ENCODE measurements around the gene HLA-DPB1. TPM values are rescaled to one million over a fixed set of nuclear protein-coding genes. Genes with fewer than 3 reads are reported as not detected.

HLA-DPB1 gene
- total RNA-seq, 1 experiment from 2014 or later, result not detected

GRCh38 chr6:33030245-33030644, 45.5 kb upstream of the HLA-DPB1 start:
- intact Hi-C loops (cut with micrococcal nuclease; ENCODE audit: unreplicated experiment), result no loop called here

GRCh38 chr6:33034554-33034953, 41.2 kb upstream of the HLA-DPB1 start:
- TF ChIP-seq, protein P1, sequence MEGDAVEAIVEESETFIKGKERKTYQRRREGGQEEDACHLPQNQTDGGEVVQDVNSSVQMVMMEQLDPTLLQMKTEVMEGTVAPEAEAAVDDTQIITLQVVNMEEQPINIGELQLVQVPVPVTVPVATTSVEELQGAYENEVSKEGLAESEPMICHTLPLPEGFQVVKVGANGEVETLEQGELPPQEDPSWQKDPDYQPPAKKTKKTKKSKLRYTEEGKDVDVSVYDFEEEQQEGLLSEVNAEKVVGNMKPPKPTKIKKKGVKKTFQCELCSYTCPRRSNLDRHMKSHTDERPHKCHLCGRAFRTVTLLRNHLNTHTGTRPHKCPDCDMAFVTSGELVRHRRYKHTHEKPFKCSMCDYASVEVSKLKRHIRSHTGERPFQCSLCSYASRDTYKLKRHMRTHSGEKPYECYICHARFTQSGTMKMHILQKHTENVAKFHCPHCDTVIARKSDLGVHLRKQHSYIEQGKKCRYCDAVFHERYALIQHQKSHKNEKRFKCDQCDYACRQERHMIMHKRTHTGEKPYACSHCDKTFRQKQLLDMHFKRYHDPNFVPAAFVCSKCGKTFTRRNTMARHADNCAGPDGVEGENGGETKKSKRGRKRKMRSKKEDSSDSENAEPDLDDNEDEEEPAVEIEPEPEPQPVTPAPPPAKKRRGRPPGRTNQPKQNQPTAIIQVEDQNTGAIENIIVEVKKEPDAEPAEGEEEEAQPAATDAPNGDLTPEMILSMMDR (IDR thresholded peaks at IDR 0.05; ENCODE audit: insufficient read depth in 1 of 2, low read depth in 1 of 2, low read length in 1 of 2, severe bottlenecking in 1 of 2, unreplicated experiment in 1 of 2), result no peak
- H3K9me3 Mint-ChIP-seq (ENCODE audit: unreplicated experiment), result peaks cover 17% of the 10 kb centered on the region
- H3K36me3 ChIP-seq (ENCODE audit: control insufficient read depth, insufficient read depth, low read length), result no peaks in the 10 kb centered on the region
- H3K4me1 ChIP-seq, result no peaks in the 10 kb centered on the region
- H3K4me3 ChIP-seq (ENCODE audit: low read depth, low read length), result no peak overlapping the region
- no peak overlapping the region for H3K4me3 Mint-ChIP-seq (ENCODE audit: unreplicated experiment)
- intact Hi-C loops (cut with micrococcal nuclease; ENCODE audit: unreplicated experiment), result no loop called here
- no peaks in the 10 kb centered on the region for H3K27me3 ChIP-seq (replicated peaks; ENCODE audit: control insufficient read depth, insufficient read depth, low read length)
- no peaks in the 10 kb centered on the region for H3K4me1 Mint-ChIP-seq (ENCODE audit: low read depth, unreplicated experiment)
- no peak overlapping the region for H3K27ac Mint-ChIP-seq (ENCODE audit: unreplicated experiment)
- peaks cover 28% of the 10 kb centered on the region for H3K27me3 Mint-ChIP-seq (ENCODE audit: insufficient read depth, unreplicated experiment)
- ChIA-PET CTCF (no interaction called here), POLR2A (no interaction called here)
- no peak for DNase-seq
- BruUV-seq (replicated peaks), result no TSS peak
- no peaks in the 10 kb centered on the region for H3K36me3 Mint-ChIP-seq (ENCODE audit: insufficient read depth, unreplicated experiment)
- H3K9me3 ChIP-seq, result peaks cover 9% of the 10 kb centered on the region; the same call in 1 of the 2 replicates

More at GRCh38 chr6:33030245-33030644, 45.5 kb upstream of the HLA-DPB1 start:
- no TSS peak for BruUV-seq (replicated peaks)
- Histone ChIP-seq H3K4me1 (no peaks in the 10 kb centered on the region), H3K36me3 (ENCODE audit: control insufficient read depth, insufficient read depth, low read length) (no peaks in the 10 kb centered on the region), H3K9me3 (peaks cover 8% of the 10 kb centered on the region; the same call in 1 of the 2 replicates), H3K4me3 (ENCODE audit: low read depth, low read length) (no peak overlapping the region), H3K27me3 (replicated peaks; ENCODE audit: control insufficient read depth, insufficient read depth, low read length) (no peaks in the 10 kb centered on the region)
- Mint-ChIP-seq H3K36me3 (ENCODE audit: insufficient read depth, unreplicated experiment) (no peaks in the 10 kb centered on the region), H3K27me3 (ENCODE audit: insufficient read depth, unreplicated experiment) (peaks cover 27% of the 10 kb centered on the region), H3K4me3 (ENCODE audit: unreplicated experiment) (no peak overlapping the region), H3K9me3 (ENCODE audit: unreplicated experiment) (peaks cover 15% of the 10 kb centered on the region), H3K27ac (ENCODE audit: unreplicated experiment) (no peak overlapping the region), H3K4me1 (ENCODE audit: low read depth, unreplicated experiment) (no peaks in the 10 kb centered on the region)
- ChIA-PET CTCF (no interaction called here), POLR2A (no interaction called here)
- DNase-seq, result no peak
- TF ChIP-seq, protein P1 (IDR thresholded peaks at IDR 0.05; ENCODE audit: insufficient read depth in 1 of 2, low read depth in 1 of 2, low read length in 1 of 2, severe bottlenecking in 1 of 2, unreplicated experiment in 1 of 2), result no peak

DNA sequence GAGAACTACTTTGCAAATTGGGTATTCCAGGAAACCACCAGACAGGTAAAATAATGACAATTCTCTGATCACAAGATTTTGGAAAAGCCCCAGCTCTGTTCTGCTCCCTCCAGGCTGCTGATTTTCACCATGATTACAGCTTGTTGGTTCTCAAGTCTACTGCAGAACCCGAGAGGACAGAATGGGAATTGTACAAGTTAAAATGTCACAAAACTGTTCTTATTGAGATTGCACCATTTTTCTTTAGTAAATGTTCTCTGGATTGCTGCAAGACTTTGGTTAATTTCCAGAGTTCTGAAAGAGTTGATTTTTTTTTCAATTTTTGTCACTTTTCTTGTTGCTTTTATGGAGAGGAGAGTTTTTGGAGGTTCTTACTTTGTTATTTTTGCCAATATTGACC, 39.3 kb upstream of the HLA-DPB1 start:
- TF ChIP-seq, protein P1 (IDR thresholded peaks at IDR 0.05; ENCODE audit: insufficient read depth in 1 of 2, low read depth in 1 of 2, low read length in 1 of 2, severe bottlenecking in 1 of 2, unreplicated experiment in 1 of 2), result no peak
- H3K9me3 Mint-ChIP-seq (ENCODE audit: unreplicated experiment), result peaks cover 17% of the 10 kb centered on the region
- no TSS peak for BruUV-seq (replicated peaks)
- H3K4me1 Mint-ChIP-seq (ENCODE audit: low read depth, unreplicated experiment), result no peaks in the 10 kb centered on the region
- ChIA-PET POLR2A (no interaction called here), CTCF (no interaction called here)
- H3K36me3 Mint-ChIP-seq (ENCODE audit: insufficient read depth, unreplicated experiment), result no peaks in the 10 kb centered on the region
- H3K4me3 Mint-ChIP-seq (ENCODE audit: unreplicated experiment), result no peak overlapping the region
- peaks cover 9% of the 10 kb centered on the region; the same call in 1 of the 2 replicates for H3K9me3 ChIP-seq
- no peak for DNase-seq
- no peaks in the 10 kb centered on the region for H3K4me1 ChIP-seq
- no peaks in the 10 kb centered on the region for H3K27me3 ChIP-seq (replicated peaks; ENCODE audit: control insufficient read depth, insufficient read depth, low read length)
- intact Hi-C loops (cut with micrococcal nuclease; ENCODE audit: unreplicated experiment), result no loop called here
- no peak overlapping the region for H3K27ac Mint-ChIP-seq (ENCODE audit: unreplicated experiment)
- peaks cover 24% of the 10 kb centered on the region for H3K27me3 Mint-ChIP-seq (ENCODE audit: insufficient read depth, unreplicated experiment)
- no peak overlapping the region for H3K4me3 ChIP-seq (ENCODE audit: low read depth, low read length)
- H3K36me3 ChIP-seq (ENCODE audit: control insufficient read depth, insufficient read depth, low read length), result no peaks in the 10 kb centered on the region
